ENCODE results near the gene CA4.

DNA sequence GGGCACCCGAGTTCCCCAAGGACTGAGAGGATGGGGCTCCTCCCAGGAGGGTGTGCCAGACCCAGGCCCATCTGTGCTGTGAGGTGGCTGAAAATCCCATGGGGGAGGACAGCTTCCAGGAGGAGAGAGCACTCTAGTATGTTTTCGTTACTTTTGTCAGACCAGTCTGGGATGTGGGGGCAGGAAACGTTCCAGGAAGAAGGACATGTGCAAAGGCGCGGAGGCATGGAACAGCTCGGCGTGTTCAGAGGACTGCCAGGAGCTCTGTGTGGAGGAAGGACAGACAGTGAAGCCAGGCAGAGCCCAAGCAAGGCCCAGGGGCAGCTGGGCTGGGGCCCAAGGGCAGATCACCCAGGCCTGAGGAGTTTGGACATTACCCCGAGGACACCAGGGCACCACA, 7.0 kb downstream of the CA4 start:
- TF ChIP-seq POLR2AphosphoS5 (IDR thresholded peaks at IDR 0.05; ENCODE audit: low read depth, low read length): no peak
- no peak for TF ChIP-seq POLR2A (IDR thresholded peaks at IDR 0.05; ENCODE audit: low read depth, low read length)
- TF ChIP-seq TAF1 (IDR thresholded peaks at IDR 0.05; ENCODE audit: borderline replicate concordance, low read depth, low read length): no peak
